Activated CD4-positive, alpha-beta T cell treated with anti-CD3 and anti-CD28 coated beads for 36 hours (primary cell): ENCODE data around the gene RECK. TPM values are rescaled to one million over a fixed set of nuclear protein-coding genes. Genes with fewer than 3 reads are reported as not detected.

Source experiments
- ATAC-seq: fragments of 200-7000 bp; cut with Tn5 transposase; one replicate; pipeline ENCODE4 v1.10.0; 2021; ENCODE audit warnings: mild to moderate bottlenecking, moderate library complexity
- CTCF ChIA-PET: fragments of 350-600 bp; sonication (Branson Sonifier 250); formaldehyde crosslinking; loops from one replicate; lab custom pipeline; 2021; ENCODE audit warnings: antibody characterized with exemption; lab: Charles Lee
- POLR2A ChIA-PET: fragments of 350-600 bp; sonication (Branson Sonifier 250); formaldehyde crosslinking; loops from one replicate; lab custom pipeline; 2021; ENCODE audit warnings: antibody characterized with exemption, inconsistent platforms; lab: Charles Lee
- DNase-seq: peaks from one replicate; pipeline ENCODE4 v3.0.0-alpha.2; 2020
- H3K27ac Mint-ChIP-seq: one replicate; pipeline ENCODE4 v1.8.0; 2021; ENCODE audit warnings: mixed read lengths
- H3K27me3 Mint-ChIP-seq: one replicate; pipeline ENCODE4 v1.8.0; 2021; ENCODE audit warnings: mixed read lengths
- H3K36me3 Mint-ChIP-seq: one replicate; pipeline ENCODE4 v1.8.0; 2021; ENCODE audit warnings: low read depth, mixed read lengths
- H3K4me1 Mint-ChIP-seq: one replicate; pipeline ENCODE4 v1.8.0; 2021; ENCODE audit warnings: mixed read lengths
- H3K4me3 Mint-ChIP-seq: one replicate; pipeline ENCODE4 v1.8.0; 2021; ENCODE audit warnings: mild to moderate bottlenecking, moderate library complexity, mixed read lengths
- H3K9me3 Mint-ChIP-seq: one replicate; pipeline ENCODE4 v1.8.0; 2021; ENCODE audit warnings: low read depth, mixed read lengths
- intact Hi-C, 2 experiments: fragments of 100-400 bp; cut with DNase I in 1 of 2; cut with micrococcal nuclease in 1 of 2; formaldehyde crosslinking; loops; one replicate each; pipeline versions ENCODE4 v1.14.2 to v1.15.1; 2022 to 2024; cut with DNase I, micrococcal nuclease
- total RNA-seq, 2 experiments: library from RNA; stranded (reverse); gene quantifications; one replicate each; pipeline ENCODE4 v1.2.3, GENCODE V29; 2021

The RECK gene
- total RNA-seq, 2 experiments from 2014 or later: 5.0 to 5.6 TPM

- ChIA-PET POLR2A (no interaction called here), CTCF (interaction anchor here (0.6 to 5.7 kb wide), 27 partner anchors 8 to 560 kb away, joined by 3 to 73 read pairs (median 5); no protein-coding TSS in a partner anchor)
- ATAC-seq: no peak
- intact Hi-C loops: no loop called here
- H3K9me3 Mint-ChIP-seq: peaks cover 3% of the 10 kb centered on the region
- H3K4me3 Mint-ChIP-seq: no peak overlapping the region
- H3K4me1 Mint-ChIP-seq: peaks cover 23% of the 10 kb centered on the region
- peak overlapping the region; percentile 10 for H3K27ac Mint-ChIP-seq
- H3K27me3 Mint-ChIP-seq: peaks cover 22% of the 10 kb centered on the region
- no peak for DNase-seq
- no peaks in the 10 kb centered on the region for H3K36me3 Mint-ChIP-seq
Observed at GRCh38 chr9:36006549-36007315, 30.0 kb upstream of the RECK start.

DNA sequence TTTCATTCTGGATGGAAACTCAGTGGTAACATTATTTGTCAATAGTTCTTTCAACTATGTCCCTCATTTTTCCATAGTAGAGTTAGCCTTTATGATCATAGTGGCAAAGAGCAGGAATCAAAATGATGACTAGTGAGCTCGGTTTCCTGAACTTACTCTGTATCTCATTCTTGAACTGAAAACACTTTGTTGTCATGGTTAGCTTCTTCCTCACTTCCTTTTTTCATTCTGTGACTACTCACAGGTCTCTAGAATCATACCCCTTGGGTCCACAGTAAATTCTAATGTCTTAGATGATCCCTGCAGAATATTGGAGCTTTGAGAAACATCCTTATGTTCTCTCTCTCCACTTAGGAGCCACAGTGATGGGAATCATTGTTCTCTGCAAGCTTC lies 29.4 kb upstream of the RECK start:
- Mint-ChIP-seq H3K4me1 (peaks cover 23% of the 10 kb centered on the region), H3K27me3 (peaks cover 22% of the 10 kb centered on the region), H3K9me3 (peaks cover 3% of the 10 kb centered on the region), H3K4me3 (no peak overlapping the region), H3K36me3 (no peaks in the 10 kb centered on the region), H3K27ac (peak overlapping the region; percentile 10)
- intact Hi-C loops: no loop called here
- ChIA-PET CTCF (interaction anchor here (0.6 to 5.7 kb wide), 29 partner anchors 8 to 559 kb away, joined by 3 to 73 read pairs (median 5); partner anchors contain the start of gene RECK), POLR2A (no interaction called here)
- peak; percentile 84 for ATAC-seq
- no peak for DNase-seq

DNA sequence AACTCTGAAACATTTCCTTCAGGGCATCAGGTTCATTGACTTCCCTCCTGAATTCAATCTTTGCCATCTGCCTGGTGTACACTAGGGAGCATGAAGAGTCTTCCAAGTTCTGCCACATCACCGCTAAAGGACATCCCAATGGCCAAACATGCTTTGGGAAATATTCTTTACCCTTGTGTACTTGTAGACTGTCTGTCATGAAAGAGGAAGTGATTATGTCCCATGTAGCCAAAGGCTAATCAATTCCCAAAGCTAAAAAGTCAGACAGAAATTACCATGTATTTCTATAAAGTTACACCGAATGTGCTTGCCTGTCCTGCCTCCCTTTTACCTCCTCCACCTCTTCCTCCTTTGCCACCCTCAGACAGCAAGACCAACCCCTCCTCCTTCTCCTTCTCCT lies 28.9 kb upstream of the RECK start:
- H3K9me3 Mint-ChIP-seq: peaks cover 3% of the 10 kb centered on the region
- intact Hi-C loops: loop anchor here in 1 of 2 experiments (1.0 kb wide), 2 partner anchors 15 to 158 kb away; no protein-coding TSS in a partner anchor
- H3K27ac Mint-ChIP-seq: no peak overlapping the region
- peaks cover 22% of the 10 kb centered on the region for H3K27me3 Mint-ChIP-seq
- DNase-seq (no peak), ATAC-seq (no peak)
- ChIA-PET POLR2A (interaction anchor here (0.7 kb wide), 1 partner anchor 143 kb away, joined by 4 read pairs; no protein-coding TSS in a partner anchor), CTCF (interaction anchor here (0.6 to 5.7 kb wide), 36 partner anchors 8 to 637 kb away, joined by 3 to 73 read pairs (median 5); partner anchors contain the start of gene RECK)
- H3K4me1 Mint-ChIP-seq: peaks cover 23% of the 10 kb centered on the region
- no peak overlapping the region for H3K4me3 Mint-ChIP-seq
- H3K36me3 Mint-ChIP-seq: no peaks in the 10 kb centered on the region

DNA sequence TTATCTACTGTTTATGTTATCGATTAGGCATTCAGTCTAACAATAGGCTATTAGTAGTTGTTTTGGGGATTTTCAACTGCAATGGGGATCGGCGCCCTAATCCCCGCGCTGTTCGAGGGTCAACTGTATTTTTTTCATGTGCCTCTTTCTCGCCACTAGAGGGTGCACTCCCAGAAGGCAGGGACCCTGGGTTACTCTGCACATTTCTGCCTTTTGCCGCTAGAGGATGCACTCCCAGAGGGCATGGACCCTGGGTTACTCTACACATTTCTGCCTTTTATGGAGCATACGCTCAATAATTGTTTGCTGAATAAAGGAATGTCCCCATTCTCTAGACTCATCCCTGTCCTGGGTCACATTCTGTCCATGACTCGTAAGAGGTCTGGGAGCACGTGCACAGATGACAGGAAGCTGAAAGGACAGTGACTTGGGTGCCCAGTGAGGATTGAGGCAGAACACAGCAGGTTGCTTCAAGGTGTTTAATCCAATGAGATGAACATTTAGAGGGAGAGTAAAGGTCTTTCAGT lies 27.9 kb upstream of the RECK start:
- peaks cover 23% of the 10 kb centered on the region for H3K4me1 Mint-ChIP-seq
- peak; percentile 87 for ATAC-seq
- H3K27me3 Mint-ChIP-seq: peaks cover 24% of the 10 kb centered on the region
- ChIA-PET CTCF (interaction anchor here (0.6 to 5.7 kb wide), 27 partner anchors 9 to 638 kb away, joined by 3 to 73 read pairs (median 5); partner anchors contain the start of genes CLTA and RECK), POLR2A (no interaction called here)
- H3K36me3 Mint-ChIP-seq: no peaks in the 10 kb centered on the region
- intact Hi-C loops: loop anchor here in 1 of 2 experiments (1.0 kb wide), 2 partner anchors 14 to 157 kb away; no protein-coding TSS in a partner anchor
- peak; percentile 77 for DNase-seq
- no peak overlapping the region for H3K4me3 Mint-ChIP-seq
- H3K9me3 Mint-ChIP-seq: peaks cover 3% of the 10 kb centered on the region
- no peak overlapping the region for H3K27ac Mint-ChIP-seq

- Mint-ChIP-seq H3K9me3 (no peaks in the 10 kb centered on the region), H3K27ac (no peak overlapping the region), H3K27me3 (peaks cover 12% of the 10 kb centered on the region), H3K36me3 (no peaks in the 10 kb centered on the region), H3K4me3 (no peak overlapping the region), H3K4me1 (peaks cover 23% of the 10 kb centered on the region)
- POLR2A ChIA-PET: interaction anchor here (0.7 kb wide), 1 partner anchor 211 kb away, joined by 3 read pairs; no protein-coding TSS in a partner anchor
- ATAC-seq (no peak), DNase-seq (no peak)
- CTCF ChIA-PET: interaction anchor here (0.6 to 5.7 kb wide), 9 partner anchors 9 to 93 kb away, joined by 3 to 73 read pairs (median 3); no protein-coding TSS in a partner anchor
- intact Hi-C loops: no loop called here
Observed at GRCh38 chr9:36011379-36011778, 25.3 kb upstream of the RECK start.

GRCh38 chr9:36017278-36017677 lies 19.4 kb upstream of the RECK start:
- H3K4me1 Mint-ChIP-seq: no peaks in the 10 kb centered on the region
- H3K27me3 Mint-ChIP-seq: peaks cover 3% of the 10 kb centered on the region
- DNase-seq (no peak), ATAC-seq (no peak)
- H3K9me3 Mint-ChIP-seq: no peaks in the 10 kb centered on the region
- no peak overlapping the region for H3K27ac Mint-ChIP-seq
- ChIA-PET POLR2A (no interaction called here), CTCF (no interaction called here)
- intact Hi-C loops: no loop called here
- no peaks in the 10 kb centered on the region for H3K36me3 Mint-ChIP-seq
- no peak overlapping the region for H3K4me3 Mint-ChIP-seq

GRCh38 chr9:36018129-36018528 lies 18.6 kb upstream of the RECK start:
- intact Hi-C loops: no loop called here
- Mint-ChIP-seq H3K27ac (no peak overlapping the region), H3K4me1 (no peaks in the 10 kb centered on the region), H3K9me3 (no peaks in the 10 kb centered on the region), H3K27me3 (peaks cover 3% of the 10 kb centered on the region), H3K4me3 (no peak overlapping the region), H3K36me3 (no peaks in the 10 kb centered on the region)
- DNase-seq (no peak), ATAC-seq (no peak)
- ChIA-PET POLR2A (no interaction called here), CTCF (interaction anchor here (0.6 to 2.0 kb wide), 7 partner anchors 10 to 164 kb away, joined by 3 to 18 read pairs (median 3); no protein-coding TSS in a partner anchor)

- H3K4me3 Mint-ChIP-seq: no peak overlapping the region
- intact Hi-C loops: no loop called here
- POLR2A ChIA-PET: no interaction called here
Observed at GRCh38 chr9:36018891-36019720, 17.6 kb upstream of the RECK start.

DNA sequence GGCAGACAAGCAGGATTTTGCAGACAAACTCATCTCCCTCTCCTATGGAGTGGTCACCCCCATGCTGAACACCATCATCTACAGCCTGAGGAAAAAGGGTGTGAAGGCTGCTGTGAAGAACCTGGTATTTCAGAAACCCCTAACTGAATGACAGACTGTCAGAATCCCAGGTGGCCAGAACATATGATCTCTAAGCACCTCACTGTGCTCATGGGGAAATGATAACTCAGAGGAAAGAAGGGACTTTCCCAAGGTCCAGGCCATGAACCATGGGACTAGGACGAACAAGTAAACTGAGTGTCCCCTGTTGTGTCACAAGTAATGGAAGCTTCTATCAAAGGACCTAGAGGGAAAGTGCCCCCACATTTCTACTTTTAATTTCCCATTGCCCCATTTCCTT lies 14.7 kb upstream of the RECK start:
- Mint-ChIP-seq H3K4me1 (no peaks in the 10 kb centered on the region), H3K27me3 (no peaks in the 10 kb centered on the region), H3K9me3 (no peaks in the 10 kb centered on the region), H3K36me3 (no peaks in the 10 kb centered on the region), H3K27ac (no peak overlapping the region), H3K4me3 (no peak overlapping the region)
- intact Hi-C loops: loop anchor here in 1 of 2 experiments (1.0 kb wide), 1 partner anchor 29 kb away; no protein-coding TSS in a partner anchor
- ChIA-PET POLR2A (no interaction called here), CTCF (interaction anchor here (1.5 to 6.3 kb wide), 7 partner anchors 10 to 124 kb away, joined by 3 to 121 read pairs (median 18); partner anchors contain the start of genes OR2S2 and RECK)
- ATAC-seq (peak; percentile 47), DNase-seq (no peak)

More at GRCh38 chr9:36018891-36019720, 17.6 kb upstream of the RECK start:
- no peaks in the 10 kb centered on the region for H3K36me3 Mint-ChIP-seq
- no peaks in the 10 kb centered on the region for H3K27me3 Mint-ChIP-seq
- H3K4me1 Mint-ChIP-seq: no peaks in the 10 kb centered on the region
- no peak overlapping the region for H3K27ac Mint-ChIP-seq
- CTCF ChIA-PET: interaction anchor here (0.8 to 3.0 kb wide), 6 partner anchors 11 to 116 kb away, joined by 3 to 18 read pairs (median 6); no protein-coding TSS in a partner anchor
- DNase-seq: no peak
- no peaks in the 10 kb centered on the region for H3K9me3 Mint-ChIP-seq
- ATAC-seq: no peak

DNA sequence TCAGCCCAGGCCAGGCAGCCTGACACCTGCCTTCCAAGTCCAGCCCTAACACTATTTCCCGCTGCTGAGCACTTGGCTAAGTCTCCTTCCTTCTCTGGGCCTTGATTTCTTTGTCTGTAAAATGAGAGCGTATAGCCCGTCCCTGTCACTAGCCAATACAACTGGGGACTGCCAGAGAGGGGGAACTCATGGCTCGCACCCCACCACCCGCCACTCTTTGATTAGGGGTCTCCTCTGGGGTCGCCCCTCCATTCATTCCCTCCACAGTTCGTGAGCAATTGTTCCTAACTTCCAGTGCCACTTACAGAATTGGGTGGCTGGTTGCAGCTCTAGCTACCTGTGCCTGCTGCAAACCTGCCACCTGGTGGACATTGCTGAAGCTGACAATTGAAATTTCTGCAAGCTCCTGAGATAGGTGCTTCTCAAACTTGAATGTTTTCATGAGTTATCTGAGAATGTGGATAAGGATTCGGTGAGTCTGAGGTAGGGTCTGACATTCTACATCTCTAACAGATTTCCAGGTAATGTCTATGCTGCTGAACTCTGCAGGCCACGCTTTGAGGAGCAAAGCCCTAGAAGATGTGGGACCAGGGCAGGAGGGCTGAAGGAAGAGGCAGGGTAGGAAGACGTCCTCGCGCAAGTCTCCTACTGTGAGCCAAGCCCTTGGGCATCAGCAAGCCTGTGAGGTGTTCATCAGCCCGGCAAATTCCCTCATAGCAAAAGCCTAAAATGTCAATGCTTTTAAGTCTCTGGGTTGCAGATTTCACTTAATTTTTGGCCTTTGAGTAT lies 13.3 kb upstream of the RECK start:
- Mint-ChIP-seq H3K27me3 (no peaks in the 10 kb centered on the region), H3K9me3 (no peaks in the 10 kb centered on the region)

More for the DNA sequence above, 13.3 kb upstream of the RECK start:
- Mint-ChIP-seq H3K27ac (no peak overlapping the region), H3K4me1 (no peaks in the 10 kb centered on the region), H3K36me3 (no peaks in the 10 kb centered on the region), H3K4me3 (no peak overlapping the region)
- ChIA-PET CTCF (interaction anchor here (0.6 to 6.3 kb wide), 39 partner anchors 9 to 471 kb away, joined by 3 to 121 read pairs (median 4); partner anchors contain the start of genes CLTA, OR2S2 and RECK), POLR2A (no interaction called here)
- peak; percentile 83 for DNase-seq
- ATAC-seq: peak; percentile 90
- intact Hi-C loops: loop anchor here (1.0 kb wide), 3 partner anchors 15 to 120 kb away; no protein-coding TSS in a partner anchor
